WTC11 (cell line): ENCODE data around the gene PLD2. TPM values are rescaled to one million over a fixed set of nuclear protein-coding genes. Genes with fewer than 3 reads are reported as not detected.

Experiments used
- ATAC-seq: fragments of 200-7000 bp; cut with Tn5 transposase; 2 replicates; pipeline ENCODE4 v1.10.0; 2021; ENCODE audit warnings: mild to moderate bottlenecking, moderate library complexity
- Bru-seq: library from RNA; stranded (reverse); fragments of 400-500 nt; gene quantifications from one replicate; lab custom pipeline; 2021; lab: Mats Ljungman, UMichigan
- CTCF ChIA-PET: fragments of 300-600 bp; sonication (Branson Sonifier 250); formaldehyde crosslinking; loops from one replicate; lab custom pipeline; 2021; ENCODE audit warnings: antibody characterized with exemption; lab: Charles Lee
- POLR2A ChIA-PET: fragments of 350-600 bp; sonication (Branson Sonifier 250); formaldehyde crosslinking; loops from one replicate; lab custom pipeline; 2021; ENCODE audit warnings: antibody characterized with exemption; lab: Charles Lee
- DNase-seq: peaks from one replicate; pipeline ENCODE4 v3.0.0; 2021; ENCODE audit warnings: low spot score
- H3K27ac Mint-ChIP-seq: 2 replicates; pipeline ENCODE4 v1.8.0; 2021; ENCODE audit warnings: mixed read lengths
- H3K27me3 Mint-ChIP-seq: 2 replicates; pipeline ENCODE4 v1.8.0; 2021; ENCODE audit warnings: low read depth, mild to moderate bottlenecking, moderate library complexity, mixed read lengths
- H3K36me3 Mint-ChIP-seq: 2 replicates; pipeline ENCODE4 v1.8.0; 2021; ENCODE audit warnings: mixed read lengths
- H3K4me1 Mint-ChIP-seq: 2 replicates; pipeline ENCODE4 v1.8.0; 2022; ENCODE audit warnings: mixed read lengths
- H3K4me3 Mint-ChIP-seq: 2 replicates; pipeline ENCODE4 v1.8.0; 2021; ENCODE audit warnings: mild to moderate bottlenecking, moderate library complexity, mixed read lengths
- H3K9me3 Mint-ChIP-seq: 2 replicates; pipeline ENCODE4 v1.8.0; 2021; ENCODE audit warnings: mixed read lengths
- ARID4B ChIP-seq: sonication (generic); formaldehyde crosslinking; IDR thresholded peaks from 2 replicates; pipeline ENCODE4 v1.8.0; 2023; ENCODE audit warnings: missing genetic modification reagents, mild to moderate bottlenecking, borderline replicate concordance
- ATF6 ChIP-seq: sonication (generic); formaldehyde crosslinking; IDR thresholded peaks from 2 replicates; pipeline ENCODE4 v1.8.1; 2023; ENCODE audit warnings: mild to moderate bottlenecking, missing genetic modification reagents
- FOXK1 ChIP-seq: sonication (generic); formaldehyde crosslinking; IDR thresholded peaks from 2 replicates; pipeline ENCODE4 v1.8.0; 2022; ENCODE audit warnings: mild to moderate bottlenecking, moderate library complexity, missing genetic modification reagents
- FOXP1 ChIP-seq: sonication (generic); formaldehyde crosslinking; IDR thresholded peaks from 2 replicates; pipeline ENCODE4 v1.8.0; 2022; ENCODE audit warnings: missing genetic modification reagents, mild to moderate bottlenecking, moderate library complexity, borderline replicate concordance
- FOXP4 ChIP-seq: sonication (generic); formaldehyde crosslinking; IDR thresholded peaks from 2 replicates; pipeline ENCODE4 v1.8.0; 2022; ENCODE audit warnings: mild to moderate bottlenecking, missing genetic modification reagents
- GABPB1 ChIP-seq: sonication (generic); formaldehyde crosslinking; IDR thresholded peaks from 2 replicates; pipeline ENCODE4 v1.8.1; 2023; ENCODE audit warnings: mild to moderate bottlenecking, missing genetic modification reagents
- GRHL2 ChIP-seq: fragments of 250-450 bp; sonication (Bioruptor Pico); IDR thresholded peaks from 2 replicates; pipeline ENCODE4 v1.8.0; 2022; ENCODE audit warnings: mild to moderate bottlenecking, moderate library complexity; ENCODE audit not compliant: insufficient replicate concordance, severe bottlenecking
- IRF2 ChIP-seq: sonication (generic); formaldehyde crosslinking; IDR thresholded peaks from 2 replicates; pipeline ENCODE4 v1.8.0; 2022; ENCODE audit warnings: low read depth, missing genetic modification reagents, borderline replicate concordance
- KAT7 ChIP-seq: sonication (generic); formaldehyde crosslinking; IDR thresholded peaks from 2 replicates; pipeline ENCODE4 v1.8.1; 2023; ENCODE audit warnings: missing genetic modification reagents, mild to moderate bottlenecking, borderline replicate concordance
- MAX ChIP-seq: sonication (generic); formaldehyde crosslinking; IDR thresholded peaks from 2 replicates; pipeline ENCODE4 v1.8.0; 2022; ENCODE audit warnings: mild to moderate bottlenecking, missing genetic modification reagents
- NR1H2 ChIP-seq: sonication (generic); formaldehyde crosslinking; IDR thresholded peaks from 2 replicates; pipeline ENCODE4 v1.9.0; 2021; ENCODE audit warnings: mild to moderate bottlenecking, moderate library complexity, missing genetic modification reagents
- SOX15 ChIP-seq: fragments of 250-450 bp; sonication (Bioruptor Pico); IDR thresholded peaks from 2 replicates; pipeline ENCODE4 v1.9.0; 2021; ENCODE audit warnings: mild to moderate bottlenecking
- SP1 ChIP-seq: sonication (generic); formaldehyde crosslinking; conservative IDR thresholded peaks from 2 replicates; pipeline ENCODE4 v1.8.1; 2022; ENCODE audit warnings: missing genetic modification reagents
- TP53 ChIP-seq: sonication (generic); formaldehyde crosslinking; IDR thresholded peaks from 2 replicates; pipeline ENCODE4 v1.8.1; 2023; ENCODE audit warnings: mild to moderate bottlenecking, missing genetic modification reagents
- ZNF263 ChIP-seq: sonication (generic); formaldehyde crosslinking; IDR thresholded peaks from 2 replicates; pipeline ENCODE4 v1.8.1; 2022; ENCODE audit warnings: low read depth, mild to moderate bottlenecking, moderate library complexity, missing genetic modification reagents
- ZNF416 ChIP-seq: fragments of 250-450 bp; sonication (Bioruptor Pico); IDR thresholded peaks from 2 replicates; pipeline ENCODE4 v1.9.0; 2021; ENCODE audit warnings: mild to moderate bottlenecking, inconsistent platforms
- long read RNA-seq, 3 experiments: library from RNA in 1 of 3; library from capped mRNA in 1 of 3; library from polyadenylated mRNA in 1 of 3; unstranded in 2 of 3; stranded (forward) in 1 of 3; transcript quantifications; one replicate each; pipeline ENCODE4 v2.0.0, GENCODE V29; 2021
- total RNA-seq: library from RNA; stranded (reverse); gene quantifications from 3 replicates; pipeline ENCODE4 v1.2.3, GENCODE V29; 2021

The PLD2 gene
- total RNA-seq (51.3 to 64.9 TPM (median 52.1 TPM) in 3 replicates), Bru-seq, nascent RNA (percentile 50 among the genes with signal in this experiment)
- long read RNA-seq, experiment 1, transcript PLD2-201 (25 exons, 3,503 nt) = major isoform, 55 of 134 reads
- long read RNA-seq, experiment 1, transcript PLD2-205 (25 exons, 3,391 nt) = minor isoform, 22 of 134 reads
- long read RNA-seq, experiment 1, partial matches to known transcripts = 24 of 134 reads
- long read RNA-seq, experiment 1, other reads (novel, unspliced or antisense) = 33 of 134 reads
- long read RNA-seq, experiment 2, transcript PLD2-201 (25 exons, 3,503 nt) = major isoform, 9 of 37 reads
- long read RNA-seq, experiment 2, partial matches to known transcripts = 15 of 37 reads
- long read RNA-seq, experiment 2, other reads (novel, unspliced or antisense) = 10 of 37 reads
- long read RNA-seq, experiment 3, partial matches to known transcripts = 2 of 5 reads
- long read RNA-seq, experiment 3, other reads (novel, unspliced or antisense) = 1 of 5 reads

- Mint-ChIP-seq H3K27me3 (peaks cover 4% of the 10 kb centered on the region; the same call in 1 of the 2 replicates), H3K4me3 (peak within 1 kb of the TSS; percentile 89), H3K27ac (peak within 1 kb of the TSS; percentile 36; the same call in 1 of the 2 replicates), H3K36me3 (peaks cover 17% of the 10 kb centered on the region), H3K9me3 (no peaks in the 10 kb centered on the region), H3K4me1 (peaks cover 10% of the 10 kb centered on the region)
- ChIA-PET POLR2A (interaction anchor here (0.5 to 1.6 kb wide), 5 partner anchors 11 to 248 kb away, joined by 3 to 12 read pairs (median 3); partner anchors contain the start of gene PSMB6), CTCF (interaction anchor here (0.6 to 3.7 kb wide), 12 partner anchors 11 to 500 kb away, joined by 3 to 27 read pairs (median 4); partner anchors contain the start of genes ARRB2, GLTPD2, MED11 and PSMB6)
- ATAC-seq (peak; percentile 95), DNase-seq (peak; percentile 85)
- TF ChIP-seq NR1H2 (CRISPR knock-in tag) (no peak), SP1 (CRISPR knock-in tag) (peak; percentile 50; the same call in 1 of the 2 replicates), ZNF263 (0 out of 2 replicates have a peak, but pooled peaks have one; percentile 3), ZNF416 (CRISPR knock-in tag) (0 out of 2 replicates have a peak, but pooled peaks have one; percentile 37), SOX15 (CRISPR knock-in tag) (no peak), KAT7 (CRISPR knock-in tag) (peak; percentile 60; the same call in 1 of the 2 replicates), FOXK1 (CRISPR knock-in tag) (0 out of 2 replicates have a peak, but pooled peaks have one; percentile 26), TP53 (0 out of 2 replicates have a peak, but pooled peaks have one; percentile 11), MAX (CRISPR knock-in tag) (no peak), FOXP4 (CRISPR knock-in tag) (0 out of 2 replicates have a peak, but pooled peaks have one; percentile 42), FOXP1 (CRISPR knock-in tag) (0 out of 2 replicates have a peak, but pooled peaks have one; percentile 28), GRHL2 (no peak)
Measured at GRCh38 chr17:4806777-4807604, at the start of gene PLD2. TSS of gene PLD2 (plus strand) at chr17:4807152. CDS start at chr17:4807773, 621 bp downstream.

- H3K4me1 Mint-ChIP-seq = no peaks in the 10 kb centered on the region
- ATAC-seq = no peak
- H3K9me3 Mint-ChIP-seq = no peaks in the 10 kb centered on the region
- POLR2A ChIA-PET = no interaction called here
- H3K36me3 Mint-ChIP-seq = no peaks in the 10 kb centered on the region
- no peak overlapping the region for H3K4me3 Mint-ChIP-seq
- no peak for DNase-seq
- H3K27ac Mint-ChIP-seq = no peak overlapping the region
- H3K27me3 Mint-ChIP-seq = peaks cover 6% of the 10 kb centered on the region; the same call in 1 of the 2 replicates
- no peak for TF ChIP-seq ATF6 (CRISPR knock-in tag)
- TF ChIP-seq ARID4B (CRISPR knock-in tag) = no peak
- TF ChIP-seq IRF2 (CRISPR knock-in tag) = no peak
- TF ChIP-seq GABPB1 = peak; percentile 84
- no peak for TF ChIP-seq NR1H2 (CRISPR knock-in tag)
- TF ChIP-seq, all 79 proteins: peak for 1
- CTCF ChIA-PET = interaction anchor here (1.1 kb wide), 1 partner anchor 30 kb away, joined by 4 read pairs; no protein-coding TSS in a partner anchor
Measured at GRCh38 chr17:4759776-4760236, 47.1 kb upstream of the PLD2 start.
